ENCODE measurements around the gene CYP27A1. TPM values are rescaled to one million over a fixed set of nuclear protein-coding genes. Genes with fewer than 3 reads are reported as not detected.

CYP27A1 gene
- total RNA-seq, 2 donors from 2014 or later = 32.8 to 53.7 TPM

DNA sequence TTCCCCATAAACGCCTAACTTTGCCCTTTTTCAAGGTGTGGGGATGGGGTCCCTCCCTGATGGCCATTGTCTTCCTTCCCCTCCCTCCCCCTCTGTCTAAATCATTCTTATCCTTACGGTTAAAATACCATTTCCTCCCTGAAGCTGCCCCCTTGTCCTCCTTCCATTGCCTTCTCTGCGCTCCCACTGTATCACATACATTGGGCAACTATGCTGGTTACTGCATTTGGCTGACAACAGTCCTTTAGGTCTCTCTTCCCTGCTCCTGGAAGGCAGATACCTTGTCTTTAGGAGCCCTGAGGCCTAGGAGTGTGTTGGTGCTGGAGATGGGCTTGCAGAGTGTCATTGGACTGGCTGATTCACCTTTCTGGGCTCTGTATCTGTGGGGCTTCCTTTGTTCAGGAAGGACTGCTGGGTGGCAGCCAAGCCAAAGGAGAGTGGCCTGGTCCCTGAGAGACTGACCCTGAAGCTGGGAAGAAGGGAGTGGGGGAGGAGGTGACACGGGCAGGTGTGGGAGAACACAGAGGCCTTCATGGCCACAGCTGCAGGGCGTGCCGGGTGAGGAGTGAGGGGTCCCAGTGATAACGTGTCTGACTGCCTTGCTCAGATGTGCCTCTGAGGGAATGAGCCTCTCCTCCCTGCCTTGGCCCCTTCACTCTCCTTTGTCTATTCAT lies 79.8 kb downstream of the CYP27A1 start:
- peaks cover 94% of the 10 kb centered on the region for H3K27me3 ChIP-seq (ENCODE audit: control insufficient read depth, insufficient read depth, low read length, poor library complexity, severe bottlenecking)
- TF ChIP-seq, protein P1, sequence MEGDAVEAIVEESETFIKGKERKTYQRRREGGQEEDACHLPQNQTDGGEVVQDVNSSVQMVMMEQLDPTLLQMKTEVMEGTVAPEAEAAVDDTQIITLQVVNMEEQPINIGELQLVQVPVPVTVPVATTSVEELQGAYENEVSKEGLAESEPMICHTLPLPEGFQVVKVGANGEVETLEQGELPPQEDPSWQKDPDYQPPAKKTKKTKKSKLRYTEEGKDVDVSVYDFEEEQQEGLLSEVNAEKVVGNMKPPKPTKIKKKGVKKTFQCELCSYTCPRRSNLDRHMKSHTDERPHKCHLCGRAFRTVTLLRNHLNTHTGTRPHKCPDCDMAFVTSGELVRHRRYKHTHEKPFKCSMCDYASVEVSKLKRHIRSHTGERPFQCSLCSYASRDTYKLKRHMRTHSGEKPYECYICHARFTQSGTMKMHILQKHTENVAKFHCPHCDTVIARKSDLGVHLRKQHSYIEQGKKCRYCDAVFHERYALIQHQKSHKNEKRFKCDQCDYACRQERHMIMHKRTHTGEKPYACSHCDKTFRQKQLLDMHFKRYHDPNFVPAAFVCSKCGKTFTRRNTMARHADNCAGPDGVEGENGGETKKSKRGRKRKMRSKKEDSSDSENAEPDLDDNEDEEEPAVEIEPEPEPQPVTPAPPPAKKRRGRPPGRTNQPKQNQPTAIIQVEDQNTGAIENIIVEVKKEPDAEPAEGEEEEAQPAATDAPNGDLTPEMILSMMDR (conservative IDR thresholded peaks at IDR 0.05) = no peak
- H3K36me3 ChIP-seq (ENCODE audit: control insufficient read depth, insufficient read depth, low read length) = no peaks in the 10 kb centered on the region
- no peak overlapping the region for H3K9ac ChIP-seq (ENCODE audit: extremely low read depth, low read length, poor library complexity, severe bottlenecking)
- Mint-ChIP-seq H3K27me3 (ENCODE audit: insufficient read depth) (peaks cover 93% of the 10 kb centered on the region), H3K27ac (no peak overlapping the region), H3K9me3 (no peaks in the 10 kb centered on the region), H3K4me3 (no peak overlapping the region), H3K36me3 (ENCODE audit: low read depth) (no peaks in the 10 kb centered on the region), H3K4me1 (peaks cover 13% of the 10 kb centered on the region)
- H3K9me3 ChIP-seq (ENCODE audit: control insufficient read depth, low read length) = no peaks in the 10 kb centered on the region
- peaks cover 8% of the 10 kb centered on the region for H3K4me1 ChIP-seq (ENCODE audit: control insufficient read depth, insufficient read depth, low read length)
- DNase-seq = peak; percentile 29
- WGBS, 2 experiments (ENCODE audit: insufficient coverage in 1 of 2, insufficient read length in 1 of 2) = 69 to 82% methylated on average over 5 to 7 of the region's 7 CpGs
- no peak overlapping the region for H3K27ac ChIP-seq (ENCODE audit: low read depth, low read length)
- H3K4me3 ChIP-seq (ENCODE audit: low read length) = no peak overlapping the region

DNA sequence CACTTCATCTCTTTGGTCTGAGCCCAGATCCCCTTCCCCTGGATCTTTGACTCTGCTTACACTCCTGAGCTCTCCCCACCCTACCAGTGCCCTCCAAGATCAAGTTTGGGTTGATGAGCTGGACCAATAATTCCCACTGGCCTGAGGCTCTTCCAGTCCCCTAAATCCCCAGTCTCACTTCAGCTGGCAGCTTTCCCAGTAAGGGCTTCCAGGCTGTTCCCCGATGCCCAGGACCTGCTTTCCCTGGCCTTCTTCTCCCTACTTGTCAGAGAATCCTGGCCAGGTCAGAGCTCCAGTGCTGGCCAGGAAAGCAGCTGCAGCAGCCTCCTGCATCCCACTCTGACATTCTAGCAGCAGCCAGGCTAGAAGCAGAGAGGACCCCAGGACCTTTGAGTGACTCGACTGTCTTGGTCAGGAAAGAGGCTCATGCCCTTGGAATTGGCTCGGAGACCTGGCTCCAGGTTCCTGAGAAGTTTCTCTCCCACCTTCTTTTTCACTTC lies 81.1 kb downstream of the CYP27A1 start:
- H3K9me3 ChIP-seq (ENCODE audit: control insufficient read depth, low read length) = no peaks in the 10 kb centered on the region
- TF ChIP-seq, protein P1 (conservative IDR thresholded peaks at IDR 0.05) = no peak
- H3K4me1 ChIP-seq (ENCODE audit: control insufficient read depth, insufficient read depth, low read length) = peaks cover 8% of the 10 kb centered on the region
- H3K9ac ChIP-seq (ENCODE audit: extremely low read depth, low read length, poor library complexity, severe bottlenecking) = no peak overlapping the region
- H3K27ac ChIP-seq (ENCODE audit: low read depth, low read length) = no peak overlapping the region
- H3K9me3 Mint-ChIP-seq = no peaks in the 10 kb centered on the region
- DNase-seq = peak; percentile 26
- H3K36me3 ChIP-seq (ENCODE audit: control insufficient read depth, insufficient read depth, low read length) = no peaks in the 10 kb centered on the region
- H3K27ac Mint-ChIP-seq = no peak overlapping the region
- peaks cover 93% of the 10 kb centered on the region for H3K27me3 Mint-ChIP-seq (ENCODE audit: insufficient read depth)
- H3K27me3 ChIP-seq (ENCODE audit: control insufficient read depth, insufficient read depth, low read length, poor library complexity, severe bottlenecking) = peaks cover 94% of the 10 kb centered on the region
- H3K4me1 Mint-ChIP-seq = peaks cover 13% of the 10 kb centered on the region
- H3K4me3 ChIP-seq (ENCODE audit: low read length) = no peak overlapping the region
- H3K4me3 Mint-ChIP-seq = no peak overlapping the region
- 87 to 92% methylated on average over 2 to 3 of the region's 3 CpGs for WGBS, 2 experiments (ENCODE audit: insufficient coverage in 1 of 2, insufficient read length in 1 of 2)
- H3K36me3 Mint-ChIP-seq (ENCODE audit: low read depth) = no peaks in the 10 kb centered on the region

Small RNA genes lying within 50 kb of the gene (microRNA-seq; reads per million reads assigned to microRNA genes)
- not detected for gene MIR9500 (ENCODE audit: borderline microRNAs expressed)

Other genes starting within 250 kb of the CYP27A1 start
- gene USP37, start 213.8 kb upstream of the CYP27A1 start, total RNA-seq = 10 to 100 TPM; 23.2 to 24.0 TPM
- 10 to 100 TPM; 64.2 to 65.6 TPM for gene CNOT9, start 213.3 kb upstream of the CYP27A1 start, total RNA-seq
- under 1 TPM; 0.26 to 0.73 TPM for gene PLCD4, start 174.2 kb upstream of the CYP27A1 start, total RNA-seq
- gene ZNF142, start 122.5 kb upstream of the CYP27A1 start, total RNA-seq = 10 to 100 TPM; 27.8 to 31.5 TPM
- 10 to 100 TPM; 24.0 to 31.5 TPM for gene BCS1L, start 122.5 kb upstream of the CYP27A1 start, total RNA-seq
- 10 to 100 TPM; 24.5 to 32.1 TPM for gene RNF25, start 110.1 kb upstream of the CYP27A1 start, total RNA-seq
- 10 to 100 TPM; 73.5 to 87.4 TPM for gene STK36, start 110.1 kb upstream of the CYP27A1 start, total RNA-seq
- gene TTLL4, start 71.3 kb upstream of the CYP27A1 start, total RNA-seq = 10 to 100 TPM; 96.5 to 99.0 TPM
- gene PRKAG3, start 49.7 kb downstream of the CYP27A1 start, total RNA-seq = not detected
- gene WNT6, start 77.7 kb downstream of the CYP27A1 start, total RNA-seq = not detected
- not detected for gene WNT10A, start 98.7 kb downstream of the CYP27A1 start, total RNA-seq
- gene CDK5R2, start 177.5 kb downstream of the CYP27A1 start, total RNA-seq = under 1 TPM; 0.81 to 0.95 TPM
- not detected for gene FEV, start 203.0 kb downstream of the CYP27A1 start, total RNA-seq
- gene CRYBA2, start 211.3 kb downstream of the CYP27A1 start, total RNA-seq = 1 to 10 TPM; 2.6 to 3.5 TPM